DND-41 (cell line): Measurements from ENCODE around the gene WNT3A.

Experiments
- ATAC-seq: fragments of 200-7000 bp; cut with Tn5 transposase; 3 replicates; pipeline ENCODE4 v1.9.1; 2021; ENCODE audit warnings: low read depth; ENCODE audit not compliant: insufficient read depth
- DNase-seq: peaks from one replicate; pipeline ENCODE4 v3.0.0-alpha.2; 2020
- H2AFZ ChIP-seq: 2 replicates; pipeline ENCODE4 v1.6.0; 2012; ENCODE audit warnings: low read depth, low read length
- H3K27ac ChIP-seq: 2 replicates; pipeline ENCODE4 v1.5.1; 2012; ENCODE audit warnings: low read length, inconsistent platforms
- H3K27me3 ChIP-seq: fragments of 200-600 bp; sonication (generic); 2 replicates; pipeline ENCODE4 v1.6.0; 2012; ENCODE audit warnings: low read length, mild to moderate bottlenecking, inconsistent platforms; ENCODE audit not compliant: insufficient read depth, poor library complexity
- H3K36me3 ChIP-seq: 2 replicates; pipeline ENCODE4 v1.5.1; 2012; ENCODE audit warnings: low read length, inconsistent platforms; ENCODE audit not compliant: insufficient read depth
- H3K4me1 ChIP-seq: 2 replicates; pipeline ENCODE4 v1.5.1; 2012; ENCODE audit warnings: mild to moderate bottlenecking, low read length; ENCODE audit not compliant: insufficient read depth
- H3K4me2 ChIP-seq: 2 replicates; pipeline ENCODE4 v1.6.0; 2012; ENCODE audit warnings: mild to moderate bottlenecking, moderate library complexity, low read length, inconsistent platforms; ENCODE audit not compliant: insufficient read depth
- H3K4me3 ChIP-seq, 2 experiments: fragments of 200-600 bp in 1 of 2; shearing (Covaris generic) in 1 of 2; 2 replicates each; pipeline ENCODE4 v1.5.1; 2012 to 2016; ENCODE audit warnings: inconsistent platforms in 2 of 2, low read length in 2 of 2, mild to moderate bottlenecking in 2 of 2, low read depth in 1 of 2, moderate library complexity in 1 of 2
- H3K79me2 ChIP-seq: 2 replicates; pipeline ENCODE4 v1.6.0; 2012; ENCODE audit warnings: low read length, inconsistent platforms; ENCODE audit not compliant: insufficient read depth
- H3K9ac ChIP-seq: 2 replicates; pipeline ENCODE4 v1.6.0; 2012; ENCODE audit warnings: low read depth, mild to moderate bottlenecking, inconsistent platforms, low read length, moderate library complexity
- H3K9me3 ChIP-seq: 2 replicates; pipeline ENCODE4 v1.5.1; 2012; ENCODE audit warnings: low read length, moderate library complexity, mild to moderate bottlenecking, inconsistent platforms; ENCODE audit not compliant: insufficient read depth, severe bottlenecking
- H4K20me1 ChIP-seq: 2 replicates; pipeline ENCODE4 v1.6.0; 2012; ENCODE audit warnings: low read length; ENCODE audit not compliant: insufficient read depth
- CTCF ChIP-seq: IDR thresholded peaks from 2 replicates; pipeline ENCODE4 v1.5.1; 2012; ENCODE audit warnings: borderline replicate concordance, low read length, moderate library complexity, mild to moderate bottlenecking; ENCODE audit not compliant: poor library complexity, severe bottlenecking; ENCODE audit errors: extremely low read depth
- EZH2 ChIP-seq: IDR thresholded peaks from 3 replicates; pipeline ENCODE4 v1.6.1; 2012; ENCODE audit warnings: borderline replicate concordance, low read depth, mild to moderate bottlenecking, moderate library complexity, low read length, inconsistent platforms; ENCODE audit not compliant: severe bottlenecking

Gene WNT3A

GRCh38 chr1:228048120-228048519 lies 41.3 kb downstream of the WNT3A start:
- Histone ChIP-seq H3K4me1 (no peaks in the 10 kb centered on the region), H3K79me2 (no peaks in the 10 kb centered on the region), H3K27me3 (no peaks in the 10 kb centered on the region), H3K9me3 (no peaks in the 10 kb centered on the region), H3K27ac (no peak overlapping the region), H3K4me3 (no peak overlapping the region), H2AFZ (no peak overlapping the region), H3K9ac (no peak overlapping the region), H3K36me3 (no peaks in the 10 kb centered on the region), H3K4me2 (no peak overlapping the region), H4K20me1 (no peaks in the 10 kb centered on the region)
- no peak for DNase-seq
- no peak for ATAC-seq
- TF ChIP-seq CTCF: no peak
- TF ChIP-seq EZH2: no peak

GRCh38 chr1:228048659-228049298 lies 42.0 kb downstream of the WNT3A start:
- no peak for DNase-seq
- ATAC-seq: no peak
- H3K9ac ChIP-seq: no peak overlapping the region
- no peak for TF ChIP-seq CTCF
- no peak for TF ChIP-seq EZH2
- no peaks in the 10 kb centered on the region for H3K27me3 ChIP-seq
- no peak overlapping the region for H3K4me2 ChIP-seq
- H3K79me2 ChIP-seq: no peaks in the 10 kb centered on the region
- no peaks in the 10 kb centered on the region for H3K9me3 ChIP-seq
- H3K27ac ChIP-seq: no peak overlapping the region
- H3K4me3 ChIP-seq: no peak overlapping the region
- H3K4me1 ChIP-seq: no peaks in the 10 kb centered on the region
- H4K20me1 ChIP-seq: no peaks in the 10 kb centered on the region
- H3K36me3 ChIP-seq: no peaks in the 10 kb centered on the region
- no peak overlapping the region for H2AFZ ChIP-seq

- Histone ChIP-seq H3K36me3 (no peaks in the 10 kb centered on the region), H2AFZ (no peak overlapping the region), H3K4me3 (no peak overlapping the region), H4K20me1 (no peaks in the 10 kb centered on the region), H3K9ac (no peak overlapping the region), H3K4me2 (no peak overlapping the region), H3K79me2 (no peaks in the 10 kb centered on the region), H3K27me3 (no peaks in the 10 kb centered on the region), H3K27ac (no peak overlapping the region), H3K4me1 (no peaks in the 10 kb centered on the region), H3K9me3 (no peaks in the 10 kb centered on the region)
- DNase-seq (no peak), ATAC-seq (no peak)
- TF ChIP-seq EZH2: no peak
- no peak for TF ChIP-seq CTCF
These were observed 43.9 kb downstream of the WNT3A start for GRCh38 chr1:228050571-228051231.
